HG03520 (cell line): ENCODE data around the gene SRCAP.
"Not testable (repeated sequence)": the region's sequence is repeated elsewhere in the genome, so short reads cannot be mapped to it uniquely, and the experiment has no call there.

Experiments used
- ATAC-seq: cut with Tn5 transposase; IDR thresholded peaks from one replicate; pipeline ENCODE4 v1.9.1; 2021; ENCODE audit warnings: mild to moderate bottlenecking, moderate library complexity; ENCODE audit not compliant: unreplicated experiment

SRCAP gene

DNA sequence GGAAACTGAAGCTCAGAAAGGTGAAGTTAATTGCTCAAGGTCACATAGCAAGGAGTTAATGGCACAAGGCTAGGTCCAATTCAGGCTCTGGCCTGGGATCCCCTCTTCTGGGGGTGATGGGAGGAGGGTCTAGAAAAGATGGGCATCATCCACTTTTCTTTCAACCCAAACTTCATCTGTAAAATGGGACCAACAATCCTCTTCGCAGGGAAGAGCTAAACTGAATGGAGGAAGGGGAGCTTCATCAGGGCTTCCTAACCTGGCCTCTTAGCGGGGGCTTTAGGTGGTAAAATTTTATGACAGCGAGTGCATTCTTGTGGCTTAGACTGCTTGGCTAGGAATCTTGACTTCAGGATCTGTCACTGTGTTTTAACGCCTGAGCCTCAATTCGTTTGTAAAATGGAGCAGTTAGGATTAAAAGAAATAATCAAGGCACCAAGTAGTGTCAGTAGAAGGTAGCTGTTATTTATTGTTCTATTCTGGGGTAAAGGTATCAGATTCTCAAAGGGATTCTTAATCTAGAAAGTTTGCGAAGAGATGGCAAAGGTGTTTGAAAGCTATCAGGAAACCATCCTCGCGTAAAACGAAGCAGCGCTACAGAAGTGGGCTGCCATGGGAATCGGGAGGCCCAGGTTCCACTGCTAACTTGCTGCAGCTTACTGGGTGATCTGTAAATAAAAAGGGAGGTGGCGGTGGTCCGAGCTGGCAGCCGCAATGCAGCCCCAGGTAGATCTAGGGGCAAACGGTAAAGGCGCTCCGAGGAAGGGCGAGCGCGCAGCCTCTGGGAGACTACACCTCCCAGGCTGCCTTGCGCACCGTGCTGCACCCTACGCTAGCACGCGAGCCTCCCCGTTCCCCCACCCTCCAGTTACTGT is 1.5 kb upstream of the SRCAP start:
- peak; percentile 78 for ATAC-seq

DNA sequence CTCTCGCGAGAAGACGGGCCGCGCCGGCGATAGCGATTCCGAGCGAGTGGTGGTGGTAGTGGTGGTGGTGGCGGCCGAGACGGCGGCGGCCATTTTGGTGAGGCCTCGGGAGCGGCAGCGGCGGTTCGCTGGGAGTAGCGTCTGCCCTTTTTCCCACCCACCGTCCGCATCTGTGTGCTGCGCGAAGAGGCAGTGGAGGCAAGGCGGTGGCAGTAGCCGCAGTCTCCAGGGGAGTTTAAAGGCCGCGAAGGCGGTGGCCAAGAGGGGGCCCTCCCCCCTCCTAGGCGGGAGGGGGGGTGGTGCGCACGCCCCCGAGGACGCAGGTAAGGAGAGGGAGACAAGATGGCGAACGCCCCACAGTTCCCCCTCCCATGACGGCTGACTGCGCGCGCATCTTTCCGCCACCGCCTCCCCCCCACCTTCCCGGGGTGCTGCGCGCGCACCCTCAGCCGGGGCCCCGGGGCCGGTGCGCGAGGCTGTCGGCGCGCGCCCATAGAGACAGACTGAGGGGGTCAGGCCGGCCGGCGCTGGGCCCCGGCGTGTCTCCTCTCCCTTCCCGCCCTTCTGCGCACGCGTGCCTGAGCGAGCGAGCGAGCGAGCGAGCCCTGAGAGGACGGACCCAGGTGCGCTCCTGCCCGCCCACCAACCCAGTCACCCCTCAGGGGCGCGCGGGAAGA is 694 bp upstream of the SRCAP start:
- ATAC-seq, result peak; percentile 48

DNA sequence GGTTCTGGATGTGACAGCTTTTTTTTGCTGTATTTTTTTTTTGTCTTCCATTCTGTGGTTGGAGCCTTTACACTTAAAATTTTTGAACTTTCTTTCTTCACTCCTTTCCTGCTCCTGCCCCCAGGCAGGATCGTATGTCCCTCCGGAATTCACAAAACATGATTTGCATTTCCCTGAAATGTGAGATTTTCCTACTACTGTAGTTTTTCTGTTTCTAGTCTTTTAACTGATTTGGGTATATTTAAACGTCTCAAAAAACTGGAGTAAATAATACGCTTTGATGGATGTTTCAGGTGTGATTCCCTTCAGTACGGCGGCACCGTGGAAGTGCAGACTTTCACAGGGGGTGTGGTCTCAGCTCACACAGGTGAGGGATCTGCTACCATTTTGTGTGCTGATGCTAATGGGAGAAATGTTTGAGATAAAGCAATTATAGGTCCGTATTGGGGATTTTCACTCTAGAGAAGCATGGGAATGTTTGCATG is 686 bp downstream of the SRCAP start:
- ATAC-seq, result no peak

DNA sequence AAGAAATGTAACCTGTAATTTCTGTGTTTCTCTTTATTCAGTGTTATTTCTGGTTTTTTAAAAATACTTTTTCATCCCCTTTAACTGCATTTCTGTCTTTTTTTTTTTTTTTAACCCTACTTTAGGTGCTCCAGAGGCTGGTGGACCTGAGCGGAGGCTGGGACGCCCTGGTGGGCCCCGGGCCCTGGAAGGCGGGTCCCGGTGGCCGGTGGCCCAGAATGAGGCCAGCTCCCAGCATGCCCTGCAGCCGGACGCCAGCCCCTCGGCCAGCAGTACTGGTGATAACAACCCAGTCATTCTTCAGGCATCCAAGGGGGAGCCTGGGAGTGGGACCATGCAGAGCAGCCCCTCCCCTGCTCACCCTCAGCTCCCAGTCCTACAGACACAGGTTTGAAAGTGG is 1.5 kb downstream of the SRCAP start:
- ATAC-seq, result no peak

DNA sequence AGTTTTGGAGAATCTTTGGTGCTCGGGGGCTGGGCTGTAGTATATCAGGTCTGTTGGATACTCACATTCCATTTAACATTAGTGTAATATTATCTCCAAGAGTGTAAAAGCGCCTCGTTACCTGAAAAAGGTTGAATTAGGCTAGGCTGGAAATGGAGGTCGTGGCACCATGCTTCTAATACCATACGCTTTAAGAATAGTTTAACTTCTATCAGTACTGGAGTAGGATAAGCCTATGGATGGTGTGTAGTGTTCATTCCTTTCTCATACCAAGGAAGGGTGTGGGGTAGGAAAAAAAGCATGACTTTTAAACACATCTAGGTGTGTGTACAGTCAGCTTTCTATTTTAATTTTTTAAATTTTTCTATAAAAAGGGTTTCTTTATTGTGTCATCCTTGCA is 2.0 kb downstream of the SRCAP start:
- no peak for ATAC-seq

DNA sequence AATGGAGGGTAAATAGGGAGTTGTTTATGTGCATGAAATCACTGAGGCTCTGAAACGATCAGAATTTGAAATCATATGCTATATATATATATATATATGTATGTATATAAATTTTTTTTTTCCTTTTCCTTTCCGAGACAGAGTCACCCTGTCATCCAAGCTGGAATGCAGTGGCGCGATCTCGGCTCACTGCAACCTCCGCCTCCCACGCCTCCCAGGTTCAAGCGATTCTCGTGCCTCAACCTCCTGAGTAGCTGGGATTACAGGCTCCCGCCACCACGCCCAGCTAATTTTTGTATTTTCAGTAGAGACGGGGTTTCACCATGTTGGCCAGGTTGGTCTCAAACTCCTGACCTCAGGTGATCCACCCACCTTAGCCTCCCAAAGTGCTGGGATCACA is 4.1 kb downstream of the SRCAP start:
- not testable (repeated sequence) for ATAC-seq

DNA sequence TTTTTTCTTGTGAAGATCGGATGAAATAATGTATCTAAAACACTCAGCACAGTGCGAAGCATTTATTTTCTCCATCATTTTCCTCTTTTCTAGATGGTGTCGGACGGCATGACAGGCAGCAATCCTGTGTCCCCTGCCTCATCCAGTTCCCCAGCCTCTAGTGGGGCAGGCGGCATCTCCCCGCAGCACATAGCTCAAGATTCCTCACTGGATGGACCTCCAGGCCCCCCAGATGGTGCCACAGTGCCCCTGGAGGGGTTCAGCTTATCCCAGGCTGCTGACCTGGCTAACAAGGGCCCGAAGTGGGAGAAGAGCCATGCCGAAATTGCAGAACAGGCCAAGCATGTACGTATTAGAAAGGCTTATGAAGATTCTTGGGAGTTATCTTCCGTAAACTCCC is 5.0 kb downstream of the SRCAP start:
- ATAC-seq, result no peak

DNA sequence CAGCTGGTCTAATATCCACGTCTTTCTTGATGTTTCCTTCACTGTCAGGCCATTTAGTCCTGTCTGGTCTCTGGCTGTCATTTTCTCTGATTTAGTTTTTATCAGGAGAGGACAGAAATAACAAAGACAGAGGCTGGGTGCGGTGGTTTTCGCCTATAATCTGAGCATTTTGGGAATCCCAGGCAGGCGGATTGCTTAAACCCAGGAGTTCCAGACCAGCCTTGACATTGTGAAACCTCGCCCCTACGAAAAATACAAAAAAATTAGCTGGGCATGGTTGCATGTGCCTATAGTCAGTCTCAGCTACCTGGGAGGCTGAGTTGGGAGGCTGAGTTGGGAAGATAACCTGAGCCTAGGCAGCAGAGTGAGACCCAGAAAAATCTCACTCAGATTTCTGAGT is 7.1 kb downstream of the SRCAP start:
- ATAC-seq, result no peak

DNA sequence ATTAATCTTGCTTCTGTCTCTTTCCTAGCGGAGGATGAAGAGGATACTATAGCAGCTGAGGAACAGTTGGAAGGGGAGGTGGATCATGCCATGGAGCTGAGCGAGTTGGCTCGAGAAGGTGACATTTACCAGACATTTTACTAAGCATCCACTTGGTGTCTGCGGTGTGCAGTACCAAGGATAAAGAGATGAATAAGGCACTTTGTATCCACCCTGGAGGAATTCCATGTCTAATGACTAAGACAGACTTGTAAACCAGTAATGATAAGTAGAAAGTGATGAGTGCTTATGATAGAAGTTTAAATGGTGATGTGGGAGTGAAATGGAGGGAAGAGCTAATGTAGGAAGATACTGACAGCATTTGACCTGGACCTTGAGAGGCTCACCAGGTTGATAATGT is 12.0 kb downstream of the SRCAP start:
- no peak for ATAC-seq

DNA sequence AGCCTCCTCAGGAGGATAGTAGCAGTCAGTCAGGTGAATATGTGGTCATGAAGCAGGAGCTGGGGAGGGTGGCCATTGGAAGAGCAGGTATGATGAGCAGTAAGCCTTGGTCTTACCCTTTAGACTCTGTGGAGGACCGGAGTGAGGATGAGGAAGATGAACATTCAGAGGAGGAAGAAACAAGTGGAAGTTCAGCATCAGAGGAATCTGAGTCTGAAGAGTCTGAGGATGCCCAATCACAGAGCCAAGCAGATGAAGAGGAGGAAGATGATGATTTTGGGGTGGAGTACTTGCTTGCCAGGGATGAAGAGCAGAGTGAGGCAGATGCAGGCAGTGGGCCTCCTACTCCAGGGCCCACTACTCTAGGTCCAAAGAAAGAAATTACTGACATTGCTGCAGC is 12.7 kb downstream of the SRCAP start:
- ATAC-seq, result no peak

DNA sequence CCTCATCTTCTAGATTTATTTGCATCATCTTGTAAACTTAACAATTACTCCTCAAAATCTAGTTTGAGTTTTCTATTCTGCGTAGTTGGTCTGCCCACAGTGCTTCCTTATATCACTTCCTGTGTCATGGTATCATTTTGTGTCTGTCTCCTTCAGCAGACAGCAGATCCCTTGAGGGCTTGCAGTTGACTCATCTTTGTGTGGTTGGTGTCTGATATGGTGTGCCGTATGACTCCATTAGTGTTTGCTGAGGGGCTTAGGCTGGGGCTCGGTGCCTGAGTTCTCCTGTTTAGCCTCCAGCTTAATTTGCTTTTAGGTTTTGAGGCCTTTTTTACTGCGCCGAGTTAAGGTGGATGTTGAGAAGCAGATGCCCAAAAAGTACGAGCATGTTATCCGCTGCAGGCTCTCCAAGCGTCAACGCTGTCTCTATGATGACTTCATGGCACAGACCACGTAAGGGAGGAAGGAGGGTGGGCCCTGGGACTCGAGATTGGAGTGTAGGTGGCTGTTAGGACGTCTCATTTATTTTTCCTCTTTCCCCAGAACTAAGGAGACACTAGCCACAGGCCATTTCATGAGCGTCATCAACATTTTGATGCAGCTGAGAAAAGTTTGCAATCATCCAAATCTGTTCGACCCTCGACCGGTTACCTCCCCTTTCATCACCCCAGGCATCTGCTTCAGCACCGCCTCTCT is 16.9 kb downstream of the SRCAP start:
- ATAC-seq, result no peak

DNA sequence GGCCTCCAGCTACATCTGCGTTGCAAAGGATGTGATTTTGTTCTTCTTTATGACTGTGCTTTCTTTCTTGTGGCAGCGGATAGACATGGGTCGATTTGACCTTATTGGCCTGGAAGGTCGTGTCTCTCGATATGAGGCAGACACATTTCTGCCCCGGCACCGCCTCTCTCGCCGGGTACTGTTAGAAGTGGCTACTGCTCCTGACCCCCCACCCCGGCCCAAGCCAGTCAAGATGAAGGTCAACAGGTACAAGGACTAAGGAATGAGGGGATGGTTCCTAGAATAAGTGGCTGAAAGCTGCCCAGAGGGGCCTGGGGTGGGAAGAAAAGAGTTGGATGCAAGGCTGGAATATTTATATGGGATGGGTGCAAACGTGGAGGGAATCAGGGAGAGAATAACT is 21.1 kb downstream of the SRCAP start:
- ATAC-seq, result no peak

DNA sequence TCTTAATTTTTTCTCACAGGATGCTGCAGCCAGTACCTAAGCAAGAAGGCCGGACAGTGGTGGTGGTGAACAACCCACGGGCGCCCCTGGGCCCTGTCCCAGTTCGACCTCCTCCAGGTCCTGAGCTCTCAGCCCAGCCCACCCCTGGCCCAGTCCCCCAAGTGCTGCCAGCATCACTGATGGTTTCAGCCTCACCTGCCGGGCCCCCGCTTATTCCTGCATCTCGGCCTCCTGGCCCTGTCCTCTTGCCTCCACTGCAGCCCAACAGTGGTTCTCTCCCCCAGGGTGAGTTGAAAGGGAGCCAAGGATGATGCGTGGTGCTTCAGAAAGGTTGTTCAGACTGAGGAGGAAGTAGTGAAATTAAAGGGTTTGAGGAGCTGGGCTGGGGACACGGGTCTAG is 21.7 kb downstream of the SRCAP start:
- ATAC-seq, result no peak

DNA sequence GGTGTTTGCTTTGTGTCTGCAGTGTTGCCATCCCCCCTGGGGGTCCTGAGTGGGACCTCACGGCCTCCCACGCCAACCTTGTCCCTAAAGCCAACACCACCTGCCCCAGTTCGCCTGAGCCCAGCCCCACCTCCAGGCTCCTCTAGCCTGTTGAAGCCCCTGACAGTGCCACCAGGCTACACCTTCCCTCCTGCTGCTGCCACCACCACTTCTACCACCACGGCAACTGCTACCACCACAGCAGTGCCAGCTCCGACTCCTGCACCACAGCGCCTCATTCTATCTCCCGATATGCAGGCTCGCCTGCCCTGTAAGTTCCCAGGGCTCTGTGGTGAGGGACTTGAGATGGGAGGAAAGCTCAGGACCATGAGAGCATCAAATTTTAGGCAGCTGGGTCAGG is 22.2 kb downstream of the SRCAP start:
- ATAC-seq, result no peak

DNA sequence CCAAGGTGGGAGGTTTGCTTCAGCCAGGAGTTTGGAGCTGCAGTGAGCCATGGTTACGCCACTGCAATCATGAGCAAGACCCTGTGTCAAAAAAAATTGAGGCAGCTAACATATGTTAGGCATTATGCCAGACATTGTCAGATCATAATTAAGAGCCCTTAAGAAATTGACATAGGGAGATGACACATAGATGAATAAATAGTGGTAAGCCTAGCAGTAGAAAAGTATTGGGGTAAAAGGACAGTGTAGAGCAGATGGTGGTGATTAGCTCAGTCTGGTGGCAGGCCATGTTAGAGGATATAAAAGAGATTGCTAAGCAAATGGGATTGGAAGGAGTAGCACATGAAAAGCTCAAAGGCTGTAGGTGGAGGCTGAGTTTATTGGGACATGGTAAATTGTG is 22.6 kb downstream of the SRCAP start:
- no peak for ATAC-seq

DNA sequence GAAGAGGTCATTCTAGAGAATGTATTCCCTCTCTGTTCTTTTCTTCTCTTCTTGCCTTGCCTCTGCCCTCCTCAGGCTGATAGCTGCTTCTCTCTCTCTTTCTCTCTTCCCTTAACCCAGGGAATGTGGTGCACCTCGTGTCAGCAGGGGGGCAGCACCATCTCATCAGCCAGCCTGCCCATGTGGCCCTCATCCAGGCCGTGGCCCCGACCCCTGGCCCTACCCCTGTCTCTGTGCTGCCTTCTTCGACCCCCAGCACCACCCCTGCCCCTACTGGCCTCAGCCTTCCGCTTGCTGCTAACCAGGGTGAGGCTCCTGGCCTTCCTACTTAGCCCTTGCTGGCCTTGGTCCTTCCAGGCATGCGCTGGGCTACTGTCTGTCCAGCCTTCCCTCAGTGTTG is 23.5 kb downstream of the SRCAP start:
- no peak for ATAC-seq

DNA sequence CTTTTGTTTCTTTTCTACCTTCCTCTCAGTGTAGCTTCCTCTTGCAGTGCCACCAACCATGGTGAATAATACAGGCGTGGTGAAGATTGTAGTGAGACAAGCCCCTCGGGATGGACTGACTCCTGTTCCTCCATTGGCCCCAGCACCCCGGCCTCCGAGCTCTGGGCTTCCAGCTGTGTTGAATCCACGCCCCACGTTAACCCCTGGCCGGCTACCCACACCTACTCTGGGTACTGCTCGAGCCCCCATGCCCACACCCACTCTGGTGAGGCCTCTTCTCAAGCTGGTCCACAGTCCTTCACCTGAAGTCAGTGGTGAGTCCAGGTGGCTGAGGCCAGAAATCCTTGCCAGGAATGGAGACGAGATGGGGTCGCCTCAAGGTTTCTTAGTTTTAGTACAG is 23.9 kb downstream of the SRCAP start:
- no peak for ATAC-seq

DNA sequence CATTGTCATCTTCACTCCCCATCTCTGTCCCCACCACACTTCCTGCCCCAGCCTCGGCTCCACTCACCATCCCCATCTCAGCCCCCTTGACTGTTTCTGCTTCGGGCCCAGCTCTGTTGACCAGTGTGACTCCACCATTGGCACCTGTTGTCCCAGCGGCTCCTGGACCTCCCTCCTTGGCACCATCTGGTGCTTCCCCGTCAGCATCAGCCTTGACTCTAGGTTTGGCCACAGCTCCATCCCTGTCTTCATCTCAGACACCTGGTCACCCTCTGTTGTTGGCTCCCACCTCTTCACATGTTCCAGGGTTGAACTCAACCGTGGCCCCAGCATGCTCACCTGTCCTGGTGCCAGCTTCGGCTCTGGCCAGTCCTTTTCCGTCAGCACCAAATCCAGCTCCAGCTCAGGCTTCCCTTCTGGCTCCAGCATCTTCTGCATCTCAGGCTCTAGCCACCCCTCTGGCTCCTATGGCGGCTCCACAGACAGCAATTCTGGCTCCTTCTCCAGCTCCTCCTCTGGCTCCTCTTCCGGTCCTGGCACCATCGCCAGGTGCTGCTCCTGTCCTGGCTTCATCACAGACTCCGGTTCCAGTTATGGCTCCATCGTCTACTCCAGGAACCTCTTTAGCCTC is 24.9 kb downstream of the SRCAP start:
- no peak for ATAC-seq

DNA sequence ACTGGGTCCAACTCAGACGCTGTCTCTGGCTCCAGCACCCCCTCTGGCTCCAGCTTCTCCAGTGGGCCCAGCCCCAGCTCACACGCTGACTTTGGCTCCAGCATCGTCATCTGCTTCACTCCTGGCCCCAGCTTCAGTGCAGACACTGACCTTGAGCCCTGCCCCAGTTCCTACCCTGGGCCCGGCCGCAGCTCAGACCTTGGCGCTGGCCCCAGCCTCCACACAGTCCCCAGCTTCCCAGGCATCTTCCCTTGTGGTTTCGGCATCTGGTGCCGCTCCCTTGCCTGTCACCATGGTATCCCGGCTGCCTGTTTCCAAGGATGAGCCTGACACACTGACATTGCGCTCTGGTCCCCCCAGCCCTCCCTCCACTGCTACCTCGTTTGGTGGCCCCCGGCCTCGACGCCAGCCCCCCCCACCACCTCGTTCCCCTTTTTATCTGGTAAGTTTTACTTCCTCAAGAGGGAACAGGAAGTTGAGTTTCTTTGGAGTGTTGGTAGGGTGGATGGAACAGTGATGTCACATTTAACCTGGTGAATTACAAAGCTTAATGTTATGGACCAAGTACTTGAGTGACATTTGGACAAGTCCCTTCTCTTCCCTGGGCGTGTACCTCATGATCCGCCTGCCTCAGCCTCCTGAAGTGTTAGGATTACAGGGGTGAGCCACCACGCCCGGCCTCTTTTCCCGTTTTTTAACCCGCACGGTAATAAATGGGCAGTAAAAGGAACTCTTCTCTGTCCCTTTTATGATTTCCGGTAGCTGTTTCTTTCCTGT is 25.9 kb downstream of the SRCAP start:
- no peak for ATAC-seq

DNA sequence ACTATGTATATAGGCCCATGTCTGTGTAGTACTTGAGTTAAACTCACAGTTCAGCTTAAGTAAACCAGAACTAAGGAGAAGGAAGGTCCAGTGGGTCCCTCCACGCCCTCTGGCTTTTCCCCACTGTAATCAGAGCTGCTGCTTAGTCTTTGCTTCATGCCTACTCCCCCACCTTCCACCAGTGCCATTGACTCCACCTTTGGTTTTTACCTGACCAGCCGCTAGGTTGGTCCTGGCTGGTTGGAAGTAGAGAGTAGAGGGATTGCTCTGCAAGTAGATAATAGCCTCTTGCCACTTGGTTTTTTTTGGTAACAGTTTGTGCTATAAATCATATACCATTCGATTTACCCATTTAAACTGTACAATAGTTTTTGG is 26.4 kb downstream of the SRCAP start:
- ATAC-seq, result no peak

DNA sequence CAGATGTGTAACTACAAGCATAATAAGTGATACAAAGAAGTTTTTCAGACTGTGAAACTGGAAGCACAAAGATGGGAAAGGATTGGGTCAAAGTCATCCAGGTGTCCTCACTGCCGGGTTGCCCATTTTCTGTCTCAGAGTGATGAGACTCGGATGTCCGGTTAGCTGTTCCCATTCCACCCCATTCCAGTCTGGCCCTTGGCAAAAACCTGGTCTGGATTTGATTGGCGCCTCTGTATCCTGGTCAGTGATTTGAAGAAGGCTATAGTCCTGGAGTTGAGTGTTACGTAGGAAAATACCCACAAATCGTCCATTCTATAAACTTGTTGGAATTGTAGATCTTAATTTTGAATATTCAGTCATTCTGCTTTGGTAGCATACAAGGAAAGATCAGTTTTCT is 29.4 kb downstream of the SRCAP start:
- ATAC-seq, result no peak
